Measurements from ENCODE around the gene ETV4. TPM values are rescaled to one million over a fixed set of nuclear protein-coding genes. Genes with fewer than 3 reads are reported as not detected.

Gene ETV4
- total and polyA plus RNA-seq, 2 of the 13 experiments (the other 11 are each of a cell fraction or from before 2014, with no cell fraction given): 128 to 330 TPM

GRCh38 chr17:43559161-43559816, 13.1 kb upstream of the ETV4 start (continued):
- TF ChIP-seq NFAT5 (CRISPR knock-in tag; IDR thresholded peaks at IDR 0.05): no peak
- TF ChIP-seq ZNF362 (CRISPR knock-in tag; IDR thresholded peaks at IDR 0.05; ENCODE audit: borderline replicate concordance): no peak; the same call in 1 of the 2 replicates
- peak; percentile 33 for TF ChIP-seq FOXP4 (CRISPR knock-in tag; IDR thresholded peaks at IDR 0.05)
- TF ChIP-seq MYPOP (CRISPR knock-in tag; IDR thresholded peaks at IDR 0.05): no peak; the same call in 1 of the 2 replicates
- TF ChIP-seq ZNF879 (CRISPR knock-in tag; IDR thresholded peaks at IDR 0.05): no peak
- no peak for TF ChIP-seq GRHL1 (CRISPR knock-in tag; conservative IDR thresholded peaks at IDR 0.05)
- no peak for TF ChIP-seq EED (CRISPR knock-in tag; IDR thresholded peaks at IDR 0.05)
- TF ChIP-seq TBL1XR1 (IDR thresholded peaks at IDR 0.05; ENCODE audit: borderline replicate concordance, low read length, partially characterized antibody): no peak
- TF ChIP-seq ZNF75D (CRISPR knock-in tag; IDR thresholded peaks at IDR 0.05; ENCODE audit: borderline replicate concordance): no peak
- no peak for TF ChIP-seq ZNF354B (CRISPR knock-in tag; IDR thresholded peaks at IDR 0.05)
- no peak for TF ChIP-seq ZNF20 (CRISPR knock-in tag; IDR thresholded peaks at IDR 0.05)
- peak; percentile 86 for TF ChIP-seq HIC2 (CRISPR knock-in tag; IDR thresholded peaks at IDR 0.05; ENCODE audit: low read depth)
- TF ChIP-seq CREB1 (IDR thresholded peaks at IDR 0.05): no peak
- TF ChIP-seq CREB1 (CRISPR knock-in tag; IDR thresholded peaks at IDR 0.05): no peak
- no peak for TF ChIP-seq ZNF496 (CRISPR knock-in tag; IDR thresholded peaks at IDR 0.05; ENCODE audit: insufficient replicate concordance)
